HG03575 (cell line): Measurements from ENCODE around the gene RNPEPL1.
"Not testable (repeated sequence)": the region's sequence is repeated elsewhere in the genome, so short reads cannot be mapped to it uniquely, and the experiment has no call there.

Experiments used
- ATAC-seq: cut with Tn5 transposase; IDR thresholded peaks from one replicate; pipeline ENCODE4 v1.9.1; 2021; ENCODE audit not compliant: unreplicated experiment, insufficient number of reproducible peaks, low FRiP score; ENCODE audit errors: extremely low read depth

Gene RNPEPL1

GRCh38 chr2:240532031-240532775, 36.1 kb upstream of the RNPEPL1 start:
- no peak for ATAC-seq

GRCh38 chr2:240538031-240538780, 30.1 kb upstream of the RNPEPL1 start:
- ATAC-seq = no peak

DNA sequence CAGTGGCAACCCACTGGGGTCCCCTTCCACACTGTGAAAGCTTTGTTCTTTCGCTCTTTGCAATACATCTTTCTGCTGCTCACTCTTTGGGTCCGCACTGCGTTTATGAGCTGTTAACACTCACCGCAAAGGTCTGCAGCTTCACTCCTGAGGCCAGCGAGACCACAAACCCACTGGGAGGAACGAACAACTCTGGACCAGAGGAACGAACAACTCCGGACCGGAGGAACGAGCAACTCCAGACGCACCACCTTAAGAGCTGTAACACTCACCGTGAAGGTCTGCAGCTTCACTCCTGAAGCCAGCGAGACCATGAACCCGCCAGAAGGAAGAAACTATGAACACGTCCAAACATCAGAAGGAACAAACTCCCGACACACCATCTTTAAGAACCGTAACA, 29.2 kb upstream of the RNPEPL1 start:
- ATAC-seq = not testable (repeated sequence)

- ATAC-seq = no peak
Observed at GRCh38 chr2:240539906-240540305, 28.4 kb upstream of the RNPEPL1 start.

- ATAC-seq = no peak
Observed at GRCh38 chr2:240551288-240551687, 17.0 kb upstream of the RNPEPL1 start.

DNA sequence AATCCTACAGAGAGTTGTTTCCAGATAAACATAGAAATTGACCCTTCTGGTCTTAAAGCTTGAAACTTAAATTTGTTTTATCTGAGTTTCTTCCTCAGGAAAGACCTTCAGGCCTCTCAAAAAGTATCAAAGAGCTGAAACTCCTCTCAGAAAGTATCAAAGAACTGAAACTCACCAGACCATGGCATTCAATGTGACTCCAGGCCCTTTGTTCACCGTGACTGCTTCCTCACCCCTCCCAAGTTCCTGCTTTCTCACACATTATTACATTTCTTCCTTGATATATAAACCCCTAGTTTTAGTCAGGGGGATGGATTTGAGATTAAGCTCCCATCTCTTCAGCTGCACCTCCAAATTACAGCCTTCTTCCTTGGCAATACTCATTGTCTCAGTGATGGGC, 16.5 kb upstream of the RNPEPL1 start:
- ATAC-seq = no peak

GRCh38 chr2:240553956-240554480, 14.3 kb upstream of the RNPEPL1 start:
- ATAC-seq = no peak

DNA sequence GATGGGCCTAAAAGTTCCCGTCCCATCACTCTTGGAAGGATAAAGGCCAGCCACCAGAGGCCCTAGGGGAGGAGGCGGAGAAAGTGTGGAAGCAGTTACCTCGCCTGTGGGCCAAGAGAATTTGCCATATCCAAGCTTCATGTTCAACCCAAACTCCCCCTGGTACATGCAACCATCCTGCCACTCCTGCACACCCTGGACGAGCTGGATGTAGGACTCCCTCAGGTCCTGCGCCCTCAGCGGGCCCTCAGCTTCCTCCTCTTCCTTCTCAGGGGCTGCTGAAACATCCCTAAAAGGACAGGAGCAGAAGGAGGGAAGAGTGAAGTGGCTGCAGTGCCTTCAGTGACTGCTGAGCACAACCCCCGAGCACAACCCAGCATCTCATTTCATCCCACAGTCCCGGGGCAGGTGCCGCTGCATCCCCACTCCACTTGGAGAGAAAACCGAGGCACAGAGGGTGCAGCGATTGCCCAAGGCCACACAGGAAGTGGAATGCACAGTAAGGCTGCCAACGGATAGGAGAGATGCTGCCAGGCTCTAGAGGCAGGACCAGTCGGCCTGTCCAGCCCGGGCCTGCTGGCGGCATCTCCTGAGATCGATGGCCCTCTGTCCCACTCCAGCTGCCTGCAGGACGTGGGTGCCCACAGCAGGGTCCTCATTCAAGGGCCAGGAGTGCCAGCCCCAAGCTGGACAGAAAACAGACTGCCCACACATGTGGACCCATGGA, 13.4 kb upstream of the RNPEPL1 start:
- no peak for ATAC-seq

DNA sequence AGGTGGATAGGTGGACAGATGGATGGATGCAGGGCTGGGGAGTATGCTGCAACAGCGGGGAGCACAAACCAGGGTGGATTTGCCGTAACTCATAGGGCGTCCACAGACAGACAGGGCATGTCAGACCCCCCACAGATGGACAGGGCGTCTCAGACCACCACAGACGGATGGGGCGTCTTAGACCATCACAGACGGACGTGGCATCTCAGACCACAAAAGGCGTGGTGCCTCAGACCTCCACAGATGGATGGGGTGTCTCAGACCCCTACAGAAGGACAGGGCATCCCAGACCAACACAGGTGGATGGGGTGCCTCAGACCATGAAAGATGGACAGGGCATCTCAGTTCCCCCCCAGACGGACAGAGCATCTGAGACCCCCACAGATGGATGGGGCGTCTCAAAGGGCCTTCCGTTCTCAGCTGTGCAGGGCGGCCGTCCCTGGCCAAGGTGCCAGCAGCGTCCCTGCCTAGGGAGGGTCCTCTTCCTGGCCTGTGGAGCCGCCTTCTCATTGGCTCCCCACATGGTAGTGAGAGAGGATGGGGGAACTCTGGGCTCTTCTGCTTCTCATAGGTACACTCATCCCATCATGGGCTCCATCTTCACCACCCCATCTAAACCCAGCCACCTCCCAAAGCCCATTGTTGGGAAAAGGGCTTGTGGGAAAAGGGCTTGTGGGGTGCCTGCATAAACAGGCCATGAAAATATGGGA, 12.6 kb upstream of the RNPEPL1 start:
- ATAC-seq = no peak

GRCh38 chr2:240556553-240557100, 11.7 kb upstream of the RNPEPL1 start:
- no peak for ATAC-seq

DNA sequence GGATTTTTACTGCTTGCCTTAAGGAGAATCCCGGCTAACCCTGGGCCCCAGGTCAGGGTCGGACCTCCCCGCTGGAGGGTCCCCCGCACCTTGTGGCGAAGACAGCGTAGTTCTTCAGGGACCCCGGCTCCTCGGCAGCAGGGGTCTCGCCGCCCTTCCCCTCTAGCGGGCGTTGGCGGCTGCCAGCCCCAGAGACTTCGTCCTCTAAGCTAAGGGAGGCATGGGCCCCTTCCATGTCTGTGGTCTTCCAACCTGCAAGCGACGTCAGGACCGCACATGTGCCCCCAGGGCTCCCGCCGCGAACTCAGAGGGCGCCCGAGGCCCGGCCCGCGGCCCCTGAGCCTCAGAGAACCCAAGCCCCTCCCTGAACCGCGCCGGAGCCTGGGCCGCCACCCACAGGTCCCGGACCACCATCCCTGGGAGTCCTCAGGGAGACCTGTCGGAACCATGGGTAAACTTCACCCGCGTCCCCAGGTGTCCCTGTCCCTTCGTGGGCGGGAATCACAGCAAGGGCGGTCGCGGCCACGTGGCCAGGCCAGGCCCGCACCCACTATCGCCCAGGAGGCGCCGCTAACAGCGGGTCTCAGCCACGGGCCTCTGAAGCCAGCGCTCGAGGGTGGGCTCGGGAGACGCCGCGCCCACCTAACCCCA, 11.1 kb upstream of the RNPEPL1 start:
- ATAC-seq = no peak

GRCh38 chr2:240557808-240558207, 10.5 kb upstream of the RNPEPL1 start, which contains the start of gene ANKMY1:
ANKMY1 (minus strand) TSS chr2:240557988; CDS start chr2:240557335, 653 bp downstream.
- ATAC-seq = no peak

- no peak for ATAC-seq
Observed at GRCh38 chr2:240558236-240558761, 10.0 kb upstream of the RNPEPL1 start.

- ATAC-seq = no peak
Observed at GRCh38 chr2:240559286-240559685, 9.0 kb upstream of the RNPEPL1 start.

DNA sequence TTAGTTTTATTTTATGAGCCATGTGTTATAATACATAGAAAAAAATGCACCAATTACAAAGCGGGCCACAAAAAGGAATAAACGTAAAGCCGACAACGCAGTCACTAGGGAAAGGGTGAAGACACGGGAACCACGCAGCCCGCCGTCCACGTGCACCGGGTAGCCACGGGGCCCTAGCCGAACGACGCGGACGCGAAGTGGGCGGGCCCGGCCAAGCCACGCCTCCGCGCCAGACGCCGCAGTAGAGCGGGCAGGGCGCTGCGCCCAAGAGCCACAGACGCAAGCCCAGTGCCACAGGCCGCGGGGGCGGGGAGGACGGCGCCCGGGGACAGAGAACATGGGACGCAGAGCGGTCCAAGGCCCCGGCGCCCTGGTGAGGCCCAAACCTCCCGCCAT, 8.2 kb upstream of the RNPEPL1 start, which contains the start of gene DUSP28:
TSS of gene DUSP28 (plus strand) at position 274 of the 396 bp plus-strand sequence. CDS start 328 bp downstream, outside the sequence.
- ATAC-seq = no peak

- no peak for ATAC-seq
Observed at GRCh38 chr2:240560480-240561324, 7.6 kb upstream of the RNPEPL1 start.
